OCI-LY3 (cell line): ENCODE data around the gene AHCYL2.

Experiments
- CTCF ChIP-seq: fragments of 200-600, 300-600 bp; sonication (generic); IDR thresholded peaks from 2 replicates; pipeline ENCODE4 v1.5.1; 2014; ENCODE audit warnings: antibody characterized with exemption, low read length, low read depth
- EZH2phosphoT487 ChIP-seq: fragments of 200-600 bp; shearing (Covaris generic); IDR thresholded peaks from 2 replicates; pipeline ENCODE4 v1.6.1; 2018; ENCODE audit warnings: antibody characterized with exemption, mixed run types, low read depth

GRCh38 chr7:129368389-129368986 lies 143.7 kb downstream of the AHCYL2 start:
- TF ChIP-seq EZH2phosphoT487 (no peak), CTCF (no peak)
